Measurements from ENCODE around the gene GRIA4.

DNA sequence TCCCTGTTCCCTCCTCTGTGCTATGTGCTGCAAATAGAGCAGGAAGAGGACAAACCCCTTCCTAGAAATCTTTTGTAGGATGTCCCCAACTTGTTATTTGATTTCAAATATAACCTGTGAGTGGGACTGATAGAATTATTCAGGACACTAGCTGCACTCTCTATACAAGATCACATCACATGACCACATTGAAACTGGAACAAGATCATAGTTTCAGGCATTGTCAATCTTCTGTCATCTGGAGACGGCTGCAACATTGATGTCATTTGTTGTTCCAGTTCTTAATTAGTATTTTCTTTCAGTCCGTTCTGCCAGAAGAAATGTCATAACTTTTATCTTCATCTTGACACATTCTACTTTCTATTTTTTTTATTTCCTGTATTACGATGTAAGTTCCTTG is 89.3 kb downstream of the GRIA4 start:
- TF ChIP-seq, protein P1, sequence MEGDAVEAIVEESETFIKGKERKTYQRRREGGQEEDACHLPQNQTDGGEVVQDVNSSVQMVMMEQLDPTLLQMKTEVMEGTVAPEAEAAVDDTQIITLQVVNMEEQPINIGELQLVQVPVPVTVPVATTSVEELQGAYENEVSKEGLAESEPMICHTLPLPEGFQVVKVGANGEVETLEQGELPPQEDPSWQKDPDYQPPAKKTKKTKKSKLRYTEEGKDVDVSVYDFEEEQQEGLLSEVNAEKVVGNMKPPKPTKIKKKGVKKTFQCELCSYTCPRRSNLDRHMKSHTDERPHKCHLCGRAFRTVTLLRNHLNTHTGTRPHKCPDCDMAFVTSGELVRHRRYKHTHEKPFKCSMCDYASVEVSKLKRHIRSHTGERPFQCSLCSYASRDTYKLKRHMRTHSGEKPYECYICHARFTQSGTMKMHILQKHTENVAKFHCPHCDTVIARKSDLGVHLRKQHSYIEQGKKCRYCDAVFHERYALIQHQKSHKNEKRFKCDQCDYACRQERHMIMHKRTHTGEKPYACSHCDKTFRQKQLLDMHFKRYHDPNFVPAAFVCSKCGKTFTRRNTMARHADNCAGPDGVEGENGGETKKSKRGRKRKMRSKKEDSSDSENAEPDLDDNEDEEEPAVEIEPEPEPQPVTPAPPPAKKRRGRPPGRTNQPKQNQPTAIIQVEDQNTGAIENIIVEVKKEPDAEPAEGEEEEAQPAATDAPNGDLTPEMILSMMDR (IDR thresholded peaks at IDR 0.05), result no peak
- no peak for TF ChIP-seq POLR2A (IDR thresholded peaks at IDR 0.05)
